WERI-Rb-1 (cell line): Measurements from ENCODE around the gene PFDN4.

Experiments used
- DNase-seq: peaks from one replicate; pipeline ENCODE4 v3.0.0-alpha.2; 2020
- H3K27ac ChIP-seq: fragments of 250-450 bp; sonication (Bioruptor Pico); 2 replicates; pipeline ENCODE4 v1.5.1; 2020; ENCODE audit warnings: mild to moderate bottlenecking, moderate library complexity
- H3K27me3 ChIP-seq: fragments of 250-450 bp; sonication (Bioruptor Pico); 2 replicates; pipeline ENCODE4 v1.5.1; 2021; ENCODE audit warnings: mild to moderate bottlenecking, low read depth, moderate library complexity; ENCODE audit not compliant: insufficient read depth, severe bottlenecking
- H3K36me3 ChIP-seq: fragments of 250-450 bp; sonication (Bioruptor Pico); 2 replicates; pipeline ENCODE4 v1.5.1; 2020; ENCODE audit warnings: mild to moderate bottlenecking, moderate library complexity
- H3K4me3 ChIP-seq: 2 replicates; pipeline ENCODE4 v1.5.1; 2011; ENCODE audit warnings: low read depth, mild to moderate bottlenecking, control low read depth, low read length
- H3K9me3 ChIP-seq: fragments of 250-450 bp; sonication (Bioruptor Pico); 2 replicates; pipeline ENCODE4 v1.5.1; 2021; ENCODE audit warnings: mild to moderate bottlenecking, moderate library complexity; ENCODE audit not compliant: severe bottlenecking
- TF ChIP-seq, protein P1 (sequence below): IDR thresholded peaks from 2 replicates; pipeline ENCODE4 v1.5.1; 2011; ENCODE audit warnings: low read depth, mild to moderate bottlenecking, control low read depth, inconsistent platforms, low read length

Gene PFDN4

DNA sequence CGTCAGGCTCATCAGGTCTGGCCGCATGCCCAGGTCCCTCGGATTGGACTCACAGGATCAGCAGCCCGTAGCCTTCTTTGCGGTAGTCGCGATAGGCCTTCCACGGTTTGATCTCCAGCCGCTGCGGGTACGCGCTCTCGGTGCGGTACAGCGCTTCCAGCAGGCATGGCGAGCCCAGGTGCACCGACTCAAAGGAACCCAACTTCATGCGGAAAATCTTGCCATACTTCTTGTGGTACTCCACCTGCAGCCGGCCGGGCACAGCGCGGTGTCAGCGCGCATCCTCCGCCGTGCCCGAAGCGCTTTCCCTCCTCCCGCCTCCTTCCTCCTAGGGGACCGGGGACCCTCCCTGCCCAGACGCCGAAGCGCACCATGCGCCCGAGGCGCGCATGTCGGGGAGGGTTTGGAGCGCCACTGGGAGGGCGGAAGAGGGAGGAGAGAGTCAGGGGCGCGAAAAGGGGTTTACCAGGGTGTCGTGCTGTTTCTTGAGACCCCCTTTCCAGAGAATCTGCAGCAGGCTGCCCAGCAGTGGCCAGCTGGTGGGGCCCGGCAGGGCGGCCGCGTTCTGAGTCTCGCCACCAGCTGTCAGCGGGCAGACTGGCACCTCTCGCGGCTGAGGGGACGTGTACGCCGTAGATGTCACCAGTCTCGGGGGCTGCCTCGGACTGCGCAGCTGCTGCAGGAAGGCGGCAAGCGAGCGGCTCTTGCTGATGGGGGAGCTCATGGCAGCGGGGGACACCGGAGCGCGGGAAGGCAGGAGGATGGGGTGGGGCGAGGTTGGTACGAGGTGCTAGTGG, 34.8 kb upstream of the PFDN4 start:
- TF ChIP-seq, protein P1, sequence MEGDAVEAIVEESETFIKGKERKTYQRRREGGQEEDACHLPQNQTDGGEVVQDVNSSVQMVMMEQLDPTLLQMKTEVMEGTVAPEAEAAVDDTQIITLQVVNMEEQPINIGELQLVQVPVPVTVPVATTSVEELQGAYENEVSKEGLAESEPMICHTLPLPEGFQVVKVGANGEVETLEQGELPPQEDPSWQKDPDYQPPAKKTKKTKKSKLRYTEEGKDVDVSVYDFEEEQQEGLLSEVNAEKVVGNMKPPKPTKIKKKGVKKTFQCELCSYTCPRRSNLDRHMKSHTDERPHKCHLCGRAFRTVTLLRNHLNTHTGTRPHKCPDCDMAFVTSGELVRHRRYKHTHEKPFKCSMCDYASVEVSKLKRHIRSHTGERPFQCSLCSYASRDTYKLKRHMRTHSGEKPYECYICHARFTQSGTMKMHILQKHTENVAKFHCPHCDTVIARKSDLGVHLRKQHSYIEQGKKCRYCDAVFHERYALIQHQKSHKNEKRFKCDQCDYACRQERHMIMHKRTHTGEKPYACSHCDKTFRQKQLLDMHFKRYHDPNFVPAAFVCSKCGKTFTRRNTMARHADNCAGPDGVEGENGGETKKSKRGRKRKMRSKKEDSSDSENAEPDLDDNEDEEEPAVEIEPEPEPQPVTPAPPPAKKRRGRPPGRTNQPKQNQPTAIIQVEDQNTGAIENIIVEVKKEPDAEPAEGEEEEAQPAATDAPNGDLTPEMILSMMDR = no peak
- Histone ChIP-seq H3K36me3 (no peaks in the 10 kb centered on the region), H3K27me3 (peaks cover 96% of the 10 kb centered on the region), H3K4me3 (no peak overlapping the region), H3K27ac (no peak overlapping the region), H3K9me3 (no peaks in the 10 kb centered on the region)
- no peak for DNase-seq

DNA sequence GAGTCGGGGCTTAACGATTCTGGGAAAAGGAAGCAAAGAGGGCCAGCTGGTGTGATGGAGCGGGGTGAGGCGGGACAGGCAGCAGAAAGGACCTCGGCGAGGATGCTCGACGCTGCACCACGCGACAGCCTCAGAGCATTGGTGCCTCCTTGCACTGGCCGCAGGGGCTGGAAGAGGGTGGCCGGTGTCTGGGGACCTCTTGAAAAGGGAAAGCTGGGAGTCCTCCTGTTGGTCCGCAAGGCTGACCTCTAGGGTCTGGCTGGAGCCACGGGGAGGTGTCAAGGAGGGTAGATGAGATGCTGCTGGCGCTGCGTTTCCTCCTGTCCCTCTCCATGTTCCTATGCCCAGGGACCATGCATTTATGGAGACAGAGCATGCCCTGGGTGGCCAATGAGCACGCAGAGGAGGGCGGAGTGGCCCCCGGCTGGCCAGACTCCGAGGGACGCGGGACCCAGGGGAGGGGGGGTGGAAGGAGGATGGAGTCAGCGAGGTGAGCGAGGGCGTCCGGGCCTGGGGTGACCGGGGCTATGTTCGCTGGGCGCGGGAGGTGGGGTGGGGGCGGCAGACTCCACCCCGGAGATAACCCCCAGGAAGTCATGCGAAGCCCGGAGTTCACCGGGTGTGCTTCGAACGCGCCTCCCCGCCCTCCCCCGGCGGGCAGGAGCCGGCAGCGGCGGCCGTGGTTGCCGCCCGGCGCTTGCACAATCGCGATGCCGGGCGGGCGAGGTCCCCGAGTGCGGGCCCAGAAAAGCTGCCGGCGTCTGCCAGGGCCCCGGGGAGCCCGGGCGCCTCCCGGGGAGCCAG, 34.0 kb upstream of the PFDN4 start, which contains the start of gene CYP24A1:
Gene CYP24A1, minus strand, starts transcription at position 334 of the 804 bp plus-strand sequence. CDS start 407 bp downstream, outside the sequence.
- no peak for DNase-seq
- Histone ChIP-seq H3K9me3 (no peaks in the 10 kb centered on the region), H3K36me3 (no peaks in the 10 kb centered on the region), H3K4me3 (no peak within 1 kb of the TSS), H3K27ac (no peak within 1 kb of the TSS), H3K27me3 (peaks cover 94% of the 10 kb centered on the region)
- TF ChIP-seq, protein P1 = no peak

DNA sequence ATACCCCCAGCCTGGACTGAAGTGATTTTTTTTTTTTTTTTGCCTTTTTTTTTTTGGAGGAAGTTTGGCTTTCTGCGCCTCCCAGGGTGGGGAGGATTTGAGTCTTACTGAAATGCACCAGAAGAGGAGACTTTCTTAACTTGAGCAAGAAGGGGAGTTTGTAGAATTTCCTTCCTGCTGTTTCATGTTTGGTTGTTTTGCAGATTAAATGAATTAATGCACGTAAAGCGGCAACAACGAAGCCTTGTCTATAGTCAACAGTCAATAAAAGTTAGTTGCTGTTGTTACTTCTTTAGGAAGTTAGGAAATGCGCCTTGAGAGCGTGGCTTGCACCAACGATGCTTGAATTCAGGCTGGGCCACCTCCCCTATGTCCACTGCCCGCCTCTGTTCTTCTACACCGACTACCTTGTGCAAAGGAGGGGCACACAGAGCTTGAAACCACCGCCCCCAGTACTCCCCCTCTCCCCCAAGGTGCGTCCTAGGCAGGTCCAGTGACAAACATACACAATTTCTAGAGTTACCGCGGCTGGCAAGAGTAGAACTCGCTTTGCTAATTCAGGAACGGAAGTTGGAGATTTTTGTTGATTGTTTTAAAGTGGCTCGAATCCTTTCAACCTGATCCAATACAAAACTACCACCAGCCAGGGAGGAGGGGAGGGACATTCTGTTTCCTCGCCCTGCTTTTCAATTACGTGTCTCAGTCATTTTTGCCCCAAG, 33.3 kb upstream of the PFDN4 start:
- no peaks in the 10 kb centered on the region for H3K36me3 ChIP-seq
- no peak overlapping the region for H3K27ac ChIP-seq
- no peak overlapping the region for H3K4me3 ChIP-seq
- TF ChIP-seq, protein P1 = no peak
- no peaks in the 10 kb centered on the region for H3K9me3 ChIP-seq
- peaks cover 92% of the 10 kb centered on the region for H3K27me3 ChIP-seq
- DNase-seq = no peak

DNA sequence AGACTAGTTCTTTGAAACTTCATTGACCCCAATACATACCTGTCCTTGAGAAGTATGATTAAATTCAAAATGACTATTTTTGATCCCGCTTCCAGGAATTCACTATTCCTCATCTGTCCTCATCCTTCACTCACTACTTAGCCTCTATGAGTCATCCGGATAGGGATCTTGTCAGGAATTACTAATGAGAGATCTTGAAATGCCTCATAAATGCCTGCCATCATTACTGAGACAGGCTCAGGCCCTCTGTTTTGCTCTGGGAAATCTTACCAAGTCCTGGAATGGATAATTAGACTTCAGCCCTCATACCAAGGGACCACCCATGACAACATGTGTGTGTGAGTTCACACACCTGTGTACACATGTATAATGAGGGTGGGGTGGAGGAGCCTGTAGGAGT, 31.3 kb upstream of the PFDN4 start:
- no peaks in the 10 kb centered on the region for H3K36me3 ChIP-seq
- no peak for DNase-seq
- H3K27ac ChIP-seq = no peak overlapping the region
- TF ChIP-seq, protein P1 = no peak
- peaks cover 91% of the 10 kb centered on the region for H3K27me3 ChIP-seq
- no peak overlapping the region for H3K4me3 ChIP-seq
- H3K9me3 ChIP-seq = no peaks in the 10 kb centered on the region

DNA sequence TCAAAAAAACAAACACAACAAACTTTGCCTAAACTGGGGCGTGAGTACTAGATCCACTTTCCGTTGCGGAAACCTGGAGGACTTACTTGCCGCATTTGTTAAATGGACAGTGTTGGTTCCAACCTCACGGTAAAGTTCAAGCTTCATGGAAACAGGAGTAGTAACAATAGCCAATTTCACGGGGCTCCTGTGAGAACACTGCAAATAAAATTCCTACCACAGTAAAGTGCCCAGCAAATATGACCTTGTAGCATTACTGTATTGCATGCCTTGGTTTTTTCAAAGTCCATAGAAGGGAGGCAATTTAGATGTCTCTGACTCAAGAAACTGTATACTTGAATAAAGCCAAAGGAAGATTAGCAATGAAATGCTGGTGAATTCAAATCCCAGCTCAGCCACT, 30.5 kb upstream of the PFDN4 start:
- Histone ChIP-seq H3K27me3 (peaks cover 91% of the 10 kb centered on the region), H3K9me3 (no peaks in the 10 kb centered on the region), H3K27ac (no peak overlapping the region), H3K36me3 (no peaks in the 10 kb centered on the region), H3K4me3 (no peak overlapping the region)
- TF ChIP-seq, protein P1 = no peak
- DNase-seq = no peak
